HG03520 (cell line): ENCODE measurements around the gene PKD1L1.
"Not testable (repeated sequence)": the region's sequence is repeated elsewhere in the genome, so short reads cannot be mapped to it uniquely, and the experiment has no call there.

ENCODE experiments used
- ATAC-seq: cut with Tn5 transposase; IDR thresholded peaks from one replicate; pipeline ENCODE4 v1.9.1; 2021; ENCODE audit warnings: mild to moderate bottlenecking, moderate library complexity; ENCODE audit not compliant: unreplicated experiment

Gene PKD1L1

GRCh38 chr7:47957156-47957555, 8.9 kb upstream of the PKD1L1 start:
- ATAC-seq = no peak

DNA sequence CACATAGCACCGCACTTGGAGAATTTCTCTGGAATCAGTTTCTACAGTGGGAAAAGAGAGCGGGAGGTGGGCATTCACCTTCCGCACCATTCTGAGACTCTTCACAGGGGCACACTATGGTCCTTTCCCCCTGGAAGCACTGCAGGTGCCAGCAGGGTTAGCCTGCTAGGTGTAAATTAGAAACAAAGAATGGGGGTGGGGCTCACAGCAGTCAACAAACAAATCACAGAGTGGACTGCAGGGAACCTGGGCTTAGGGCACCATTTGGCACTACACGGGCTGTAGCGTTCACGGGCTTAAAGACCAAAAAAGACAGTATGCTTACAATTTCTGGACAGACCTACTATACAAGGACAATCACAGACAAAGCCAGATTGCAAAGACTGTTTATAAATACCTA, 8.0 kb upstream of the PKD1L1 start:
- no peak for ATAC-seq

DNA sequence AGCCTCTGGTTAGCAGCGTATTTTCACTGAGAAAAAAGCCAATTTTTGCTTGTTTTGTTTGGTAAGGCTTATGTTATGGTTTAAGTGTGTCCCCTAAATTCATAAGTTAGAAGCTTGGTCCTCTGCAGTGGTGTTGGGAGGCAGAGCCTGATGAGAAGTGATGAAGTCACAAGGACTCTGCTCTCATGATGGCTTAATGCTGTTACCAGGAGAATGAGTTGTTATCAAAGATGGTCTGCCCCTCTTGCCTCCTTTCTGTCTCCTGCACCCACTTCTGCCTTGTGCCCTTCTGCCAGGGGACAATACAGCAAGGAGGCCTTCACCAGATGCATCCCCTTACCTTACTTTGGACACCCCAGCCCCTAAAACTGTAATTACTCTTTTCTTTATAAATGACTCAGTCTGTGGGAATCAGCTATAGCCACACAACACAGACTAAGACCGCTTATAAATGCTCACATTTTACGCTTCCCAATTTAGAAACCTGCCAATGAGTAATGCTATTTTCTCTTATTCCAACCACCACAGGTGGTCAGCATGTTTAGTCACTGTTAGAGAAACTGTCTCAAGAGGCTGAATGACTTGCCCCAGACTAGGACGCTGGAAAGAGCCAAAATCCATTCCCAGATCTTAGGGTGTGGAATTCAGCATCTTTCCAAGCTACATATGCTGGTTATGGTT, 6.1 kb upstream of the PKD1L1 start:
- ATAC-seq = peak; percentile 29

DNA sequence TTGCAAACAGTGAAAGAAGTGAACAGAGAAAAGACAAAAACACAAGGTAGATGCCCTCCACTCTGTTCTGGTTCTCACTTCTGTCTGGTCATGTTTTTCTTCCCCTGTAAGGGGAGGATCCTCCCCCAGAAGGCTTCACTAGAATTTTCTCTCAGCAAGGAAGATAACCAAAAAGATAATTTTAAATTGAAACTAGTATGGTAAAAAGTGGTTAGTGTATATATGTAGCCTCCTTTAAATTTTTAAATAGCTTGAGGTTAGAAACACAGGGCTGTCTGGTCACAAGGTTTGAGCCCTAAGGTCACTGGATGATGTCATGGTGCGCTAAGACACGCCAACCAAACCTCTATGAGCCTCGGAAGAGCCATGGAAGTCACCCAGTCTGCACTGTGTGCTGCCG, 5.6 kb upstream of the PKD1L1 start:
- ATAC-seq = peak; percentile 50

DNA sequence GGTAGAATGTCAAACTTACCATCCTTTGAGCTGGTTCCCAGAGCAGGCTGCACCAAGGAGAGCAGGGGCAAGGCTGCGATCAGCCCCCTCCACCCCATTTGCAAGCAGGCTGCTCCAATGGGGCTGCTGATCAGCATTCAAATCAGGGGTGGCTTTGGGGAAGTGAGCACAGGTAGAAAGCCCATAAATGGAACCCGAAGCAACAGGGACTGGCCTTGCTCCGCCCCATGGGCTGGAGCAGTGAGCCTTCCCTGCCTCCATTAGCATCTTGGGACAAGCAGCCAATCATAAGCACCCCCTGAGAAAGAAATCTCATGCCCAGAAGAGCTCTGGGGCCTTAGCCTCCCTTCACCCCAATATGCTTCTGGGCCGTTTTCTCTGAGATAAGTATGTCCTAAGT, 4.0 kb upstream of the PKD1L1 start:
- ATAC-seq = no peak

DNA sequence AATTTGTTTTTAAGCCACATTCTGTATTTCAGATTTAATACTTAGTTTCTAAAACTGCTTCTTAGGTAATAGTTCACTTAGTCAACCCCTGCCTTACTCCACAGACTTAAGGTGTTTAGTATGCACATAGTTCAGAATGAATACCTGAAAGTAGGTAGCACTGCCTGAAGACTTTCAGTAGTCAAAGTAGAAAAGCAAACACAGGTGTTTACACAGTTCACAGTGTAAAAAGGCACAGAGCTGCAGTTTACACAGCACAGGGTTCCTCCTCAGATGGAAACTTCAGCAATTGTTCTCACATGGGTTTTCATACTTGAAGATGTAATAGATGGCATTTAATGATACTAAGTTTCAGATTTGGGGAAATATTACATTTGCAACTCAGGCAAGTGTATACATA, 3.1 kb upstream of the PKD1L1 start:
- no peak for ATAC-seq

DNA sequence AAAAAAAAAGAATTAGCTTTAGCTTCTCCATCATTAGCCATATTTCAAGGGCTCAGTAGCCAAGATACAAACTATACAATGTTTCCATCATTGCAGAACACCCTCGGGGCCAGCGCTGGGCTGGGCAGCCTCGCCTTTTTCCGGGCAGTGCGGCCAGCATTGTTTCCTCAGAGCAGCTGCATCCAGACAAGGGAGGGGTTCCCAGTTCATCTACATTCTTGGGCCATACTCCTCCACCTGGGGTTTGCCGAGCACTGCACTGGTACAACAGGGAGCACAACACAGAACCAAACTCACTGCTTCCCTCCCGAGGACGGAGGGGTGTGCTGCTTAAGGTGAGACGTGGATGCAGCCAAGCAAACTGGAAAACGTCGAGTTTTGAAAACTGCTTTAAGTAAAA, 2.4 kb upstream of the PKD1L1 start:
- ATAC-seq = no peak

- no peak for ATAC-seq
Observed at GRCh38 chr7:47949703-47950102, 1.4 kb upstream of the PKD1L1 start.

- no peak for ATAC-seq
Observed at GRCh38 chr7:47947355-47947749, 914 bp downstream of the PKD1L1 start.

DNA sequence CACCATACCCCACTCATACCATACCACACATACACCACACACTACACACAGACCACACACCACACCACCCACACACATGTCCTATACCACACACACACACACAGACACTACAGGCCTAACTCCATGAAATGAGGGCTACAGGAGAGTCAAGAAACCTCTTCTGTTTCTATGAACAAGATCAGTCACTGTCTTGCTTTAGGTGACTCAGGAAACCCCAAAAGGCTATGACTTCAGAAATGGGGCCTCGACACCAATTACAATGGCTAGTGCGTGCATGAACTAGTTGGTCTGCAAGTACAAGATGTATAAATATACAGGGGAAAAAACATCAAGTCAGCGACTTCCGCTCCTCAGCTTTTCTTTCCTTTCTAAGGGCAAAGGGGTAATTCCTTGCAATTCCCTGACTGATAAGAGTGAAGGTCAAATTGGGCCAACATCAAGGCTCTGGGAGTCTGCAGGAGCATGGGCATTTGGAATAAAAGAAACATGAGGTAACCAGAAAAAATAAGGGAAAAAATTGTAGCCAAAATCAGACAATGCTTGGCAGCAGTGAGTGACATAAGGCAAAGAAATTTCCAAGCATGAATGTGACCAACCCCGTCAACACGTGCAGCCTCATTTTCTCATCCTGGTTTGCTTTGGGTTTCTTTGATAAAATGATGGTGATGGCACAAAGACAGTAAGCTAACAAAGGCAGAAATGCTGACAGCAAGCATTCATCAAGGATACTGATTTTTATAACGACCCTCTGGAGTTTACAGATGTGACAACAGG, 1.5 kb downstream of the PKD1L1 start:
- no peak for ATAC-seq

DNA sequence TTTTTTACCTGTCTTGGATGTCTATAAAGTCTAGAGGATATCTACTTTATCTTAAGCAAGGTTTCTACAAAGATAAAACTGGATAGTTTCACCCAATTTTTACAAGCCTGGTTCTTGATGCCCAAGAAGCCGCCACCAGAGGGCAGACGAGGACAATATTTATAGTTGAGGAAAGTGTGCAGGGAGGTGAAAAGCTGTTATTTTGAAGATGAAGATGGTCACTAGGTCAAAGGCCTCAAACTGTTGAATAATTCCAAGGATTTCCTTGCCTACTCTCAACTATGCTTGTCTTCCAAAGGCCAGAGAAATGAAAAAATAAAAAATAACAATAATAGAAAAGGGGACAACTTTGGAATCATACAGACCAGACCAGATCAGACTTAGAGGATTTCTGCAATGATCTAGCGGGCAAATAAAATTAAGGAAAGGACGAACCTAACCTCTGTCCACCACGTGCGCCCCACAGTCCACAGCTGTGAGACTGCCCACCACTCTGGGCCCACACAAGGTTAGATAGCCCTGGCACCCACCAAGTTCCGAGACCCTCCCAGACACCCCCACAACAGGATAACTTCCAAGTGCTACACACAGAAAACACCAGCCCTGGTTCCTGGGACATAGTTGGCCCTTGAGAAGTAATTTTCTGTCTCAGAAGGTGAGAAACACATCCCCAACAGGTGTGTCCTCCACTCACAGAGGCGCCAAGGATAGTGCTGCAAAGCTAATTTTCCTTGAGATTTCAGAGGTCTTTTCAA, 2.8 kb downstream of the PKD1L1 start:
- ATAC-seq = peak; percentile 56

DNA sequence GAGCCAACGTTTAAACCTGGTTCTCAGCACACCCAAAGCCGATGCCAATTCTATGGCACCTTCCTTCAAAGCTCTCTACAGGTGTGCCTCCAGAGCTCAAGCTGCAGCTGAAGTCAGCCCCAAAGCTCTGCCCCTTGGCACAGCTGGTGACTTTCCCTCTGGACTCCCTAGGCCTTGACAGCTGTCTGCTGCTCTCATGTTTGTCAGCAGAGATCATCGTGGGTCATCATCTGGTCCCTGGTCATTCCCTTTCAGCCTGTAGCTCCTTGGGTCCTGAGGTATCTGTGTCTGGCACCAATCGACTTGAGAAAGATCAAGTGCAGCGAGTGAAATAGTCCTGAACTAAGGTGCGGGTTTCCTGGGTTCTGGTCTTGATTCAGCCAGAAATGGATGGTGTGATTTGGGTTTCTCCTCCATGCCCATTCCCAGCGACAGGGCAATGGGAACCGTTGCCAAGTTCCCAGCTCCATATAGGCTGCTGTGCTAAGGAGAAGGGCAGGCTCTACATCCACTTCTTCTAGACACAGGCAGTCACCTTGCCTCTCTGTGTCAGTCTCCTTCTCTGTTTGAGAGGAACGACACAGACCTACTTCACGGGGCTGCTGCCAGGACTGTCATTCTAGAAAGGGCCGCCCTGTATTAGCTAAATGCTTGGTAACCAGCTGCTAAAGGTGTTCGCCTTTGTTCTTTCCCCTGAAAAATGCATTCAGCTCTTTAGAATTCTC, 3.6 kb downstream of the PKD1L1 start:
- ATAC-seq = no peak

DNA sequence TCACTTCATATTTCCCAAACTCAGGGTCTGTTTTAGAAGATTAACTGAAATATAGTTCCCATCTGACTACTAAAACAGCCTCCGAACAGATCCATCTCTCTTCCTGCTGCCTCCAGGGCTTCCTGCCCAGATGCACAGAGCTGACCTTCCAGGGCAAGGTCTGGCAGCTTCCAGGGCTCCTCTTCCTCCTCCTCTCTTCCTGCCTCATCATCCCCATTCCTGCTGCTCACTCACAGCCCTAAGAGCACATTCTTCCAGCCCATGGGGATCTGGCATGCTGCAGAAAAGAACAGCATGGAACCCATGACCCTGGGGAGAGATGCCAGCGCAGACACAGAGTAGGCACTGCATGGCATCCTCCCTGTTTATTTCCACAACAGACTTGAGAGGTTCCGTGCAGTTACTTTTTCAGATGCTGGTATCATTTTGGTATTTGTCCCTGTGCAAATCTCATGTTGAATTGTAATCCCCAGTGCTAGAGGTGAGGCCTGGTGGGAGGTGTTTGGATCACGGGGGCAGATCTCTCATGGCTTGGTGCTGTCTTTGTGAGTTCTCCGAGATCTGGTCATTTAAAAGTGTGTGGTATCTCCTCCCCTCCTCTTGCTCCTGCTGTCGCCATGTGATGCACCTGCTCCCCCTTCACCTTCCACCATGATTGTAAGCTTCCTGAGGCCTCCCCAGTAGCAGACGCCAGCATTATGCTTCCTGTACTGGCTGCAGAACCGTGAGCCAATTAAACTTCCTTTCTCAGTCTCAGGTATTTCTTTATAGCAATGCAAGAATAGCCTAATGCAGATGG, 4.4 kb downstream of the PKD1L1 start:
- ATAC-seq = no peak

DNA sequence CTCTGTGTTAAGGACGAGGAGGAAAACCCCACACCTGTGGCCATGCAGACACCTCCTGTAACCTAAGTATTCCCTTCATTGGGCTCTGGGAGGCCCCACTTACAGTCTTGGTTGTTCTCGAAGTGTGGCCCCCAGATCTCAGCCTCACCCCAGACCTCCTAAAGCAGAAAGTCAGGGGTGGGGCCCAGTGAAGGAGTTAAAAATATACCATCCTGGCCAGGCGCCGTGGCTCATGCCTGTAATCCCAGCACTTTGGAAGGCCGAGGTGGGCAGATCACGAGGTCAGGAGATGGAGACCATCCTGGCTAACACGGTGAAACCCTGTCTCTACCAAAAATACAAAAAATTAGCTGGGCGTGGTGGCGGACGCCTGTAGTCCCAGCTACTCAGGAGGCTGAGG, 5.6 kb downstream of the PKD1L1 start:
- ATAC-seq = not testable (repeated sequence)

DNA sequence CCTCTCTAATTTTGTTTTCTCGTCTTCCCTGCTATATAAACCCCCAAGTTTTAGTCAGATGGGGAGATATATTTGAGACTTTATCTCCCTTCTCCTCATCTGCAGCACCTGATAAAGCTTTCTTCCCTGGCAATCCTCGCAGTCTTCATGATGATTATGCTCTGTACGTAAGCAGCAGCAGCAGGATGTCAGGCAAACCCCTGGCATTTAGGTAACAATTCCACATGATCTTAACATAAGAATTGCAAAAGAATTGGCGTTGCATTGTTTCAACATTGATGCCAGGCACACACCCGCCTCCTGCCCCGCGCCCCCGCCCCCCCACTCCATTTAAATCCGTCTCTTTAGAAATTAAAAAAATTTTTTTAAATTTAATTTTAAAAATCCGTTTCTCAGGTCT, 6.1 kb downstream of the PKD1L1 start:
- ATAC-seq = no peak

DNA sequence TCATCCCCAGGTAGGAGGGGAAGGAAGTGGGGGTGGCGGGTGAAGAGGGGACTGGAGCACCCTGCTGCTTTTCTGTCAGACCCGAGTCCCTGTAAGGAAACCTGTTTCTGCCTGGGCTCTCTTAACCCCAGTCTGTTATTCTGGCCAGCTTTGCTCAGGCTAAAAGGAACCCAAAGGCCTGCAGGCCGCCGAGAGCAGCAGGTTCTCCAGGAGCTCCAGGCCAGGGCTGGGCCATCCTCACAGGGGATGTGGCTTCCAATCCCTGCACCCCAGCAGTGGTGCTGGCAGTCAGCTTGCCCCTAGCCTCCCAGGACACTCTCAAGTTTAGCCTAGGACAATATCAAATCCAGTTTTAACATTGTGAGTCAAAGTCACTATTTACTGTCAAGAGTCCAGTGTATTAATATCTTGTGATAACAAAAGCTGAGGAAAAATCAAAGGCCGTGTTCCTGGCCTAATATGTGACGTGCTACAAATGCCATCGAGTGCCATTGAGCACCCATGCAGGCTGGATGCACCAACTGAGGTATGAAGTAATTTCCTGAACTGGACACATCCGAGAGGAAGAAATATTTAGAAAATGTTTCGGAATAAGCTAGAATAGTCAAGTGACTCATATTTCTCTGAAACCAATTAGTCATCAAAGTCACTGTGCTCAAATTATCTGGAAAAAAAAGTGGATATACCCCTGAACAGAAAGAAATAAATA, 7.0 kb downstream of the PKD1L1 start:
- no peak for ATAC-seq

DNA sequence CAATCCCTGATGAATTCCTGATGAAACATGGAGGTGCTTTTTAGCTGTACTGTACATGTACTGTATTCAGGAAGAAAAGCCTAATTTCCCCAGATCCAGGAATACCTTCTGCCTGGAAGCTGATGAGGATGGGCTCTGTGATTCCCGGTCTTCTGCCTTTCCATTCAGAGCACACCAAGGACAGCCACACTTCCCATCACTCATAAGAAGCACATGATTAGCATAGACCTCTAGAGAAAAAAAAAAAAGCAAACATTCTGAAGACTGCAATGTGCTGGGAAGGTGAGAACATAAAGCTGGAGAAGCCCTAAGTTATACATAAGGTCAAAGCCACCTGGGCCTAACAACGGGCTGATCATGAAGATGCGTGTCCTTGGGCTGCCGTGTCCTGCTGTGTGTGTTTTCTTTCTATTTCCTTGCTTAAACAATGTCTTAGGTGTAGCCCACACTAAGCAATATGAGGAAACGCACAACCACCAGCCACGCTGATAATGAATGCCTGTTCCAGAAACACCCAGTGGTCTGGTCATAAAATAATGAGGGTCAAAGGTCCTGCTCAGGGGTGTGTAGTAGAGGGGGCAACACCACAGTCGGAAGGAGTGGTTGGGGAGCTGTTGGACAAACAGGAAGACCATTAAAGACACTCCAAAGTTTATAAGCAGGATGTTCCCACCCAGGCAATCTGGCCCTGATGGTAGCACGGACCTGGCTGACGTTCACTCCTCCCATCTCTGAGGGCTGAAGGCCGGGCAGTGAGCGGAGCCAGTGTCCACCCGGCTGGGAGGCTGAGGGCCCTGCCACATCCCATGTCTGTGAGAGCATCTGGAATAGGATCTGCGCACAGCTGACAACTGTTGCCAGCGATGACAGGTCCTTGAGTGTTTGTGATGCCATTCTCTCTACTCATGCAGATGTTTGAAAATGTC, 7.9 kb downstream of the PKD1L1 start:
- ATAC-seq = no peak

DNA sequence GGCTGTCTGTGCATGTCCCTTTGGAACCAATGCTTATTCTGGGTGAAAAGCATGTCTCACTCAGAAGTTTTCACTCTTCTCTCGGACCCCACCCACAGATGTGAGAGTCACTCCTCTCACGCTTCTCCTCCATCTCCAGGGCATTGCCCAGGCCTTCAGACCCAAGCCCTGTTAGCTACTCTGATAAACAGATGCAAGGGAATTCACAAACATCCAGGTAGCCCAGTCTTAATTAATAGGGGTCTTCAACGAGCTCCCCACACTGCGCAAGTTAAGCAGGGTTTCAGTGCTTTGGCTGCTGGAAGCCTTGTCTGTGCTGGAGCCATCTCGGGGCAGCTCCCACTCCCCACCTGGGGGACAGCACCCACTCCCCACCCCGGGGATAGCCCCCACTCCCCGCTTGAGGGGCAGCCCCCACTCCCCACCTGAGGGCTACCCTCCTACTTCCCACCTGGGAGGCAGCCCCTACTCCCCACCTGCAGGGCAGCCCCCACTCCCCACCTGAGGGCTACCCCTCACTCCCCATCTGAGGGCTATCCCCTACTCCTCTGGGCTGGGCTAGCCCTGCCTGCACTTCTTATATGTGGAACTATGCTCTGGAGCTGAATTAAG, 8.7 kb downstream of the PKD1L1 start:
- ATAC-seq = no peak
